Activated CD8-positive, alpha-beta memory T cell treated with anti-CD3 and anti-CD28 coated beads, Interleukin-2, amount 50 U/mL, for 1 hour (primary cell): ENCODE measurements around the gene CMTM3.
A peak's percentile ranks its signal among the peaks of the same experiment; 100 is the strongest.
"Not testable (repeated sequence)": the region's sequence is repeated elsewhere in the genome, so short reads cannot be mapped to it uniquely, and the experiment has no call there.

Experiments used
- DNase-seq: peaks from one replicate; pipeline ENCODE4 v3.0.0-alpha.2; 2020; ENCODE audit errors: extremely low read depth

Gene CMTM3

GRCh38 chr16:66608241-66609138 is 4.0 kb downstream of the CMTM3 start:
- DNase-seq: peak; percentile 40

DNA sequence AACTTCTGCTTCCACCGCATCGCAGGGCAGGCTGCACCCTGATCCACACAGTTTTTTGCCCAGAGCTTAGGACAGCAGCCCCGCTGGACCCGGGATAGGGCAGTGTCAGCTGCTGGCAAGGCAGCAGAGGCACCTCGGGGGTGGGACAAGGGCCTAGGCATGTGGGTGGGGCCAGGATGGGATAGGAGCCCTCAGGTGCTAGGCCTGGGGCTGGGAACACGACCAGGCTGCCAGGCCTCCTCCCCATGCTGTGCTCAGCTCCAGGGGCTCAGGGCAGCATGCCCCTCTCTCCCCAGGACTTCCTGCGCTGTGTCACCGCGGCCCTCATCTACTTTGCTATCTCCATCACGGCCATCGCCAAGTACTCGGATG is 4.6 kb downstream of the CMTM3 start:
- DNase-seq: no peak

DNA sequence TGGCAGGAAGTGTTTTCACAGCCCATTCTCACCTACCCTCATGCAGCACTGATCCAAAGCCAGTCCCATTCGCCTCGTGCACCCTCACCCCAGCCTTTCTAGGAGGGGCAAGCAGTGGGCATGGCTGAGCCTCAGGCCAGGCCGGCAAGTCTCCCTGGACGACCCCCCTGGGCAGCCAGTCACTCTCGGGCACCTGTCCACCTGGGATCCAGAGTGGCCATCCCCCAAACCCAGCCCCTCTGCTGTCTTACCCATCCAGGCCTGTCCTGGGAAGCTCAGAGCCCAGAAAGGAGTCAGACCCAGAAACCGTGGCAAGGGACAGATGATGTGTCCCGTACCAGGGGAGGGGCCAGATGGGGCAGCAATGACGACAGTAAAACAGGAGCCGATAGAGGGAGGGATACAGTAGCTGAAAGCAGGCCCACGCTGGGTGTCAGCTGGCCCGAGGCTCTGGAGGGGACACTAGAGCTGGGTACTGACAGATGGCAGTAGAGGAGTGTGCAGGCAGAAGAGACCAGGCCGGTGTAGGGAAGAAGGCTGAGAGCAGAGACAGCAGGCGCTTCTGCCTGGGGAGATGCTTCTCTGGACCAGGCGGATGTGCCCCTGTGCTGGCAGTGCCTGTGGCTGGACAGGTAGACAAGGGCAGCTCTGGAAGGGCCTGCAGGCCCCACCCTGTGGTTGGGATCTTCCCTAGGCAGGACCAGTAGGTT is 5.8 kb downstream of the CMTM3 start:
- no peak for DNase-seq

DNA sequence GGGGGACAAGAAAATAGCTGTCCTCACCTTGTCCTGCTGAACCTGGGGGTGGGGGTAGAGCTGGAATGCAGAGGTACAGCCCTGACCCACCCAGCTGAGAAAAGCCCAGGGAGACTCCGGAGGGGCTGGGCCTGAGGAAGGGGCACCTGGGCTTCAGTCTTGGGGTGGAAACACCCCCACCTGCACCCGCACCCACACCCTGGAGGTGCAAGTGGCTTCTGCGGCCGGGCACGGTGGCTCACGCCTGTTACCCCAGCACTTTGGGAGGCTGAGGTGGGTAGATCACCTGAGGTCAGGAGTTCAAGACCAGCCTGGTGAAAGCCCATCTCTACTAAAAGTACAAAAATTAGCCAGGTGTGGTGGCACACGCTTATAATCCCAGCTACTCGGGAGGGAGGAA is 7.4 kb downstream of the CMTM3 start:
- not testable (repeated sequence) for DNase-seq

- DNase-seq: no peak
These were observed 7.9 kb downstream of the CMTM3 start for GRCh38 chr16:66612422-66612821.

DNA sequence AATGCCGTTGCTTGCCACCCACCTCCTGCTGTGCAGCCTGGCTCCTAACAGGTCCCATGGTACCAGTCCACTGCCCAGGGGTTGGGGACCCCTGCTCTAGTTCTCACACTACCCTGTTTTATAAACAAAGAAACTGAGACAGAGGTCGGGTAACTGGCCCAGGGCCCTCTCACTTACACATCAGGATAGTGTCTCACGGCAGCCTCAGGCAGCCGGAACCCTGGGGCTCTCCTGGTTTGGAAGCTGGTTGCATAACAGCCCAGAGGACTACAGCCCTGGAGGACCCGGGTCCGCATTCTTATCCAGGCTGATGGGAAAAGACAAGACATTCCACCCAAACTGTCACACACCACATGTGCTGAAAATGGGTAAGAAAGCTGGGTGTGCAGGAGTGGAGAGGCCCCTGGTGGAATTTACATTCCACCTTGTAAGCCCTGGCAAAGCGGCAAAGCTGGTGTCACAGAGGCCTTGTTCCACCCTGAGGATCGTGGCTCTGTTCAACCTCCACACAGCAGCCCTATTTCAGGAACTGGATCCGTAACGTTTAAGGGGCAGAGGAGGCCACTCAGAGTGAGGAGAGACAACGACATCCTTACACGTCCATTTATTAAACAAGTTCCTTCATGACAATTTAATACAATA is 9.8 kb downstream of the CMTM3 start:
- DNase-seq: no peak

- DNase-seq: no peak
These were observed 11.7 kb downstream of the CMTM3 start for GRCh38 chr16:66616169-66616568.

GRCh38 chr16:66616592-66616991 is 12.1 kb downstream of the CMTM3 start:
- no peak for DNase-seq

DNA sequence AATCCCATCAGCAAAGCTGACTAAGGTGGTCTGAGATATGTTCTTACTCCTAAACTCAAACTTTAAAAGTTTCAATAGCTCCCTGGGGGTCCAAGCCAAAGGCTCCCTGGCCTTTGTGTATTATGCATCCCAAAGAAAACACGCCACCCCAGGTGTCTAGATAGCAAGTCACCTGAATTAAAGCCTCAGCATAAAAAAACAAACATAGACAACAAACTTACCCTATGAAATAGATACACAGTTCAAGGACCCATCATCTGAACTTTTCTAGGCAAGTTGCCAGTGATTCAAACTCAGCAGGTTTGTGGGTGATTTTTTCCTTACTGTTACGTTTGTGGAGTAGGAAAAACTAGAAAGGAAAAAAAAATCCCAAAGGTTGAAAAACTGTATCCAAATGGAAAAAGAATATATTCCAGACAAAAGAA is 12.5 kb downstream of the CMTM3 start:
- DNase-seq: no peak

GRCh38 chr16:66617728-66618127 is 13.2 kb downstream of the CMTM3 start:
- DNase-seq: no peak

GRCh38 chr16:66618588-66619375 is 14.3 kb downstream of the CMTM3 start:
- DNase-seq: no peak

- no peak for DNase-seq
These were observed 15.3 kb downstream of the CMTM3 start for GRCh38 chr16:66619534-66620428.

DNA sequence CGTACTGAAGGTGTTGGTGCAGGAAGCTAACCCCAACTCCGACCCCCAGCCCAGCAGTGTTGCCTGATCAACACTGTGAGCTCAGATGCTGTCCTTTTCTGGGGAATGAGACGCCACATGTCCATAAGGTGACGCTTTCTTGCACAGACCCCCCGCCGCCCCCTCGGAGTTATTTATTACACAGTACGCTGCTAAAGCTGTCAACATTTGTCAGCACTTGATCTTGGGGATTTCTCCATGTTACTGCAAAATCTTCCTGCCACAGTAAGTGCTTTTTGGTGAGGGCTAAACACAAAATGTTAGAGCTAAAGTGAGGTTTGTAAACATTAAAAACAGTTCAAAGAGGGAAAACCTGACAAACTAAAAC is 15.9 kb downstream of the CMTM3 start:
- DNase-seq: no peak

- no peak for DNase-seq
These were observed 17.5 kb downstream of the CMTM3 start for GRCh38 chr16:66621973-66622372.

DNA sequence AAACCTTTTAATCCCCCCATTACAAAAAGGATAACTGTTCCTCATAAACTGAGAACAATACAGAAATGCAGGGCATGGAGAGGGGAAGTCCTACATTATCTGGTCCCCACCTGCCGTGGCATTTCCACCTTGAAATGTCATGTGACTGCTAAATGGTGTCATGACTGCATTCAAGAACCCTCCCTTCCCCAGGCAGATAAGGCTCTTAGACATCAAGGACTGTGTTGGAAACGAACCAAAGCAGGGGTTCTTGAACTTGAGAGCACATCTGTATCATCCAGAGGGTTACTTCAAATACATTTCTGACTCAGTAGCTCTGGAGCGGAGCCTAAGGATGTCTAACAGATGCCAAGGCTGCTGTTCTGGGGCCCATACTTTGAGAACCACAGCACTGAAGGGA is 18.4 kb downstream of the CMTM3 start:
- no peak for DNase-seq

- no peak for DNase-seq
These were observed 19.3 kb downstream of the CMTM3 start for GRCh38 chr16:66623755-66624154.

- DNase-seq: not testable (repeated sequence)
These were observed 23.3 kb downstream of the CMTM3 start for GRCh38 chr16:66627611-66628378.

- no peak for DNase-seq
These were observed 25.4 kb downstream of the CMTM3 start for GRCh38 chr16:66629856-66630255.

DNA sequence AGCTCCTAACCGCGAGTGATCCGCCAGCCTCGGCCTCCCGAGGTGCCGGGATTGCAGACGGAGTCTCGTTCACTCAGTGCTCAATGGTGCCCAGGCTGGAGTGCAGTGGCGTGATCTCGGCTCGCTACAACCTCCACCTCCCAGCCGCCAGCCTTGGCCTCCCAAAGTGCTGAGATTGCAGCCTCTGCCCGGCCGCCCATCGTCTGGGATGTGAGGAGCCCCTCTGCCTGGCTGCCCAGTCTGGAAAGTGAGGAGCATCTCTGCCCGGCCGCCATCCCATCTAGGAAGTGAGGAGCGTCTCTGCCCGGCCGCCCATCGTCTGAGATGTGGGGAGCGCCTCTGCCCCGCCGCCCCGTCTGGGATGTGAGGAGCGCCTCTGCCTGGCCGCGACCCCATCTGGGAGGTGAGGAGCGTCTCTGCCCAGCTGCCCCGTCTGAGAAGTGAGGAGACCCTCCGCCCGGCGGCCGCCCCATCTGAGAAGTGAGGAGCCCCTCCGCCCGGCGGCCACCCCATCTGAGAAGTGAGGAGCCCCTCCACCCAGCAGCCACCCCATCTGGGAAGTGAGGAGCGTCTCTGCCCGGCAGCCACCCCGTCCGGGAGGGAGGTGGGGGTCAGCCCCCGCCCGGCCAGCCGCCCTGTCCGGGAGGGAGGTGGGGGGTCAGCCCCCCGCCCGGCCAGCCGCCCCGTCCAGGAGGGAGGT is 26.2 kb downstream of the CMTM3 start:
- DNase-seq: not testable (repeated sequence)
